ENCODE data around the gene LIPE.
"Not testable (repeated sequence)": the region's sequence is repeated elsewhere in the genome, so short reads cannot be mapped to it uniquely, and the experiment has no call there.

LIPE gene

GRCh38 chr19:42427313-42427712 lies at the start of gene LIPE:
Gene LIPE, minus strand, starts transcription at chr19:42427388. Its CDS starts 239 bp downstream, at chr19:42427149.
- DNase-seq (ENCODE audit: low read depth), result no peak

GRCh38 chr19:42475366-42475765 lies 48.2 kb upstream of the LIPE start:
- no peak for DNase-seq (ENCODE audit: low read depth)

- DNase-seq (ENCODE audit: low read depth), result no peak
Observed at GRCh38 chr19:42474743-42475142, 47.6 kb upstream of the LIPE start.

DNA sequence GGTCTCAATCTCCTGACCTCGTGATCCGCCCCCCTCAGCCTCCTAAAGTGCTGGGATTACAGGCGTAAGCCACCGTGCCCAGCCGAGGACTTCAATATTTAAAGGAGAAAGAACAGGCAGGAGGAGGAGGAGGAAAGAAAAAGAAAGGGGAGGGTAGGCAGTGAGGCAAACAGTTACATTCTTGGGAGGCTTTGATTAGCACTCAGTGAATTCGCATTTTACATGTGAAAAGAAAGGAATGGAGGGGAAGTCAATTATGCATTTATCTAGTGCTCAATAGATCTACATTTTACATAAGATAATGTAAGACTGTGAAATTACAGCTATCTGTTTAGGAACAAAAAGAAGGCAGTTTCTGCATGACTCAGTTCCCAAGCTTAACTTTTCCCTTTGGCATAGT lies 46.5 kb upstream of the LIPE start:
- no peak for DNase-seq (ENCODE audit: low read depth)

DNA sequence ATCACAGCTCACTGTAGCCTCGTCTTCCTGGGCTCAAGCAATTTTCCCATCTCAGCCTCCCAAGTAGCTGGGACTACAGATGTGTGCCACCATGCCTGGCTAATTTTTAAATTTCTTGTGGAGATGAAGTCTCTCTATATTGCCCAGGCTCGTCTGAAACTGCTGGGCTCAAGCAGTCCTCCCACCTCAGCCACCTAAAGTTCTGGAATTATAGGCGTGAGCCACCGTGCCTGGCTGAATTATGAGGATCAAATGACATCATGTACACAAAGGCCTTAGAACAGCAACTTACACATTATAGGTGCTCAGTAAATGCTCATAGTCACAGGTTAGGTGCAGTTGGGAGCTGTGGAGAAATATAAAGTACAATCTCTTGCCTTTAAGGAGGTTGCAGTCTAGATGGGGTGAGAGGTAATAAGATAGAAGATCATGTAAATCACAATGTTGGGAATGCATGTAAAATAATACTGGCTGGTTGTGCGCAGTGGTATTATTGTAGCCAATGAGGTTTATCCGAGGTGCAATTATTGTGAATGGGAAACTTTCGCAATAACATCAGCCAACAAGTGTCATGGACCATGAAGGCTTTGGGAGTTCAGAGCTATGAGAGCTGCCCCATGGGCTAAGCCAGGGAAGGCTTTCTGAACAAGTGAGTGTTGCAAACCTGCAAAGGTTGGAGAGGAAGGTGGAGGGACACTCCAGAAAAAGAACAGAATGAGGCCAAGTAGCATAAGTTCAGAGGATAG lies 45.4 kb upstream of the LIPE start:
- DNase-seq (ENCODE audit: low read depth), result no peak

GRCh38 chr19:42471554-42472249 lies 44.5 kb upstream of the LIPE start:
- no peak for DNase-seq (ENCODE audit: low read depth)

GRCh38 chr19:42469311-42470235 lies 42.4 kb upstream of the LIPE start:
- DNase-seq (ENCODE audit: low read depth), result no peak

- DNase-seq (ENCODE audit: low read depth), result no peak
Observed at GRCh38 chr19:42468273-42468796, 41.1 kb upstream of the LIPE start.

DNA sequence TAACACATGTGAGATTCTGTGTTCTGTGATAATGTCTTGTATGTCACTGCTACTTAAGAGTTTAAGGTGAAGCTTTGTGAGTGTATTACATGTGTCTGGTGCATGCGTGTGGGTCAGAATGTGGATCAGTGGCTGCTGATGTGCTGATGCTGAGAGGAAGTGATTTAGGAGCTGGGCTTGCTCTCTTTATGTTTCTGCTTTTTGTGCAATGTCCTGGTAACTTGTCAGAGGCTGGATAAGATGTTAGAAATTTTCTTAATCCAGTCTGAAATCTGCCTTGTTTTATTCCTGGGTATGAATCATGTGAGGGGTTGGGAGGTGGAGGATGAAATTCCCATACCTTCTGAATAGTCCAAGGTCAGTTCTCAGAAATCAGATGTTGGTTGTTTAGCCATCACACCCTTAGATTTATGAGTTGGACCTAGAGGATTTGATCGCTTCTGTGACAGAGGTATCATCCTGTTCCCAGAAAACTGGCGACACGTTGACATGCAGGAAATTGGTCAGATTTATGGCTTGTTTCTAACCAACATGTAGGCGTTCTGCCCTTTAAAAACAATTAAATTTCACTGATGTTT lies 40.1 kb upstream of the LIPE start:
- no peak for DNase-seq (ENCODE audit: low read depth)

- no peak for DNase-seq (ENCODE audit: low read depth)
Observed at GRCh38 chr19:42466521-42467182, 39.5 kb upstream of the LIPE start.

GRCh38 chr19:42465827-42466280 lies 38.7 kb upstream of the LIPE start:
- no peak for DNase-seq (ENCODE audit: low read depth)

GRCh38 chr19:42461700-42462324 lies 34.6 kb upstream of the LIPE start:
- DNase-seq (ENCODE audit: low read depth), result no peak

- DNase-seq (ENCODE audit: low read depth), result not testable (repeated sequence)
Observed at GRCh38 chr19:42461231-42461630, 34.0 kb upstream of the LIPE start.

DNA sequence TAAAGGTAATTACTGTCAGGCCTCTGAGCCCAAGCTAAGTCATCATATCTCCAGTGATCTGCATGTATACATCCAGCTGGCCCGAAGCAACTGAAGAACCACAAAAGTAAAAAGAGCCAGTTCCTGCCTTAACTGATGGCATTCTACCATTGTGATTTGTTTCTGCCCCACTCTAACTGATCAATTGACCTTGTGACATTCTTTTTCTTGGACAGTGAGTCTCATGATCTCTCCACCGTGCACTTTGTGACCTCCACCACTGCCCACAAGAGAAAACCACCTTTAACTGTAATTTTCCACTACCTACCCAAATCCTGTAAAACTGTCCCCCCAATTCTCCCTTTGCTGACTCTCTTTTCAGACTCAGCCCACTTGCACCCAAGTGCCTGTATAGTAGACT lies 32.7 kb upstream of the LIPE start:
- DNase-seq (ENCODE audit: low read depth), result no peak

DNA sequence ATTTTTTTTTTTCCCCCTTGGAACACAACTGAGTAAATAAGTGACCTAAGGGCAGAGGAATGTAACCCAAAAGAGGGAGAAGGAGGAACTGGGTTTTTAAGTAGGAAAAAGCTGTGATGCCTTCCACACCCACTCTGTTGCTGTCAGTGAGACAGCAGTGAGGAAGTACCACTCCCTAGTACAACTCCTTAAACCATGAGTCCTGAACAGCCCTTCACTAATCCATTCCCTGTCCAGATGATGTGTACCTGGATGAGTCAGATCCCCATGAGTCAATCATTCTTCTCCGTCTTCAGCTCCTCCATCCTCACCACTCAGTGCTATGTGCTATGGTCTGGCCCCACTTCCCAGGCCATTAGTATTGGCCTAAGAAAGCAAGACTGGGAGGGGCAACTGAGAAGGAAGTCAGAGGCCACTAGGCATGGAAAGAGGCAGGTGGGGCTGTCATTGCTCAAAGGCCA lies 28.5 kb upstream of the LIPE start:
- no peak for DNase-seq (ENCODE audit: low read depth)

DNA sequence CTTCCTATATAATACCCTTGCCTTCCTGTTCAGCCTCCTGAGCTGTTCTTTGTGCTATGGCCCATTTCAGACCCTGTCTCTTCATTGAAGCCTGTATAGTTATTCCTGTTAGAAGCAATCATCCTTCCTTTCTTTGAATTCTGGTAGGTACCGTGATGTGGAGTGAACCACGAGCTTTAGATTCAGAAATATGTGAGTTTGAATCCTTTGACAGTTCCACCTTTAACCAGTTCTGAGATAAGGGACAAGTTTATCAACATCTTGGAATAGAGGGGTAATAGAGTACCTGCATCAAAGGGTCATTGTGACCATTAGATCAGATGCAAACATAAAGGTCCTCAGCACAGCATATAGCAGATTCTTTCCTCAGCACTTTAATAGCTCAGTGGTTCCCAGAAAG lies 27.9 kb upstream of the LIPE start:
- DNase-seq (ENCODE audit: low read depth), result no peak

DNA sequence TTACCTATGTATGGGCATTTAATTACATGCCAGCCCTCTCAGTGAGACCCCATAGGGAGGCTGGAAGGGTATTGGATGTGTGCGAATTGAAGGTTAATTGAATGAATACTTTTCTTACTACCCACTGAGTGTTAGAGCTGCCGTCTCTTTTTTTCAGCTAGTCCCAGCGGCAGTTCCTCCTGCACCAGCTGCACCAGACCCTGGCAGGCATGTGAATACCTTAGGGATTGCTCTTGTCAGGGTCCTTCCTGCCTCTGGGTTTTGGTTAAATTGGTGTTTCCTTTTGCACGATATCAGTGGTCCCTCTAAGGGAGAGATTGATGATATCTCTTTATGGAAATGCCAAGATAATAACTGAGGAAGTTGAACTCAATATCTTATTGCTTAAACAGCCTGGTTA lies 25.4 kb upstream of the LIPE start:
- no peak for DNase-seq (ENCODE audit: low read depth)

DNA sequence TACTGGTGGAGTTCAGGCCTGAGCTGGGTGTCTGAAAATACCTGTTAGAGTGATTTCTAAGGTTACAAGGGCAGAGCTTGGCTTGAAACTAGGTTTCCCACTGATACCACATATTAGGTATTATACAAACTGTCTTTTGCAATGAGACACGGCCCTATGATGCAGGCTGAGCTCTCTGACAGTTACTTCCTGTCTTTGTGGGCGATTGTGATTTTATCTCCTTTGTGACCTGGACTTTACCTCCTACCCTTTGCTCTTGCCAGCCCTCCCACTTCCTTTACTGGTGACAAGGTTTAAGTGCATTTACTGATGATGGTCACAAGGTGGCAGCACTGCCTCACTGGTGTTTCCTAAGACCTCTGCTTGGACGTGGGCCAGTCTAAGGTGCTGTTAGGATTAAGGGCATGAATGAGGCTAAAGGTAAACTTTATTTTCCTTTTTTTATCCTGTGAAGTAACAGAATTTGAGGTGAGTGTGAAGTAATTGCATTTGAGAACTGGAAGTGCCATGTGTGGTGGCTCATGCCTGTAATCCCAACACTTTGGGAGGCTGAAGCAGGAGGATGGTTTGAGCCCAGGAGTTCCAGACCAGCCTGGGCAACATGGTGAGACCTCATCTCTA lies 23.2 kb upstream of the LIPE start:
- peak; percentile 70 for DNase-seq (ENCODE audit: low read depth)

- not testable (repeated sequence) for DNase-seq (ENCODE audit: low read depth)
Observed at GRCh38 chr19:42448306-42448705, 21.1 kb upstream of the LIPE start.

- no peak for DNase-seq (ENCODE audit: low read depth)
Observed at GRCh38 chr19:42445948-42446347, 18.8 kb upstream of the LIPE start.
